ENCODE data around the gene TMC3.
A peak's percentile ranks its signal among the peaks of the same experiment; 100 is the strongest.

The TMC3 gene

GRCh38 chr15:81297603-81298575 is 76.1 kb downstream of the TMC3 start:
- Mint-ChIP-seq H3K4me3 (peak overlapping the region; percentile 98), H3K36me3 (ENCODE audit: low read depth) (peaks cover 61% of the 10 kb centered on the region), H3K9me3 (no peaks in the 10 kb centered on the region), H3K27ac (peak overlapping the region; percentile 94), H3K27me3 (ENCODE audit: low read depth) (no peaks in the 10 kb centered on the region), H3K4me1 (ENCODE audit: low read depth) (peaks cover 63% of the 10 kb centered on the region)

GRCh38 chr15:81297147-81297572 is 76.9 kb downstream of the TMC3 start:
- peak overlapping the region; percentile 98 for H3K4me3 Mint-ChIP-seq
- H3K4me1 Mint-ChIP-seq (ENCODE audit: low read depth) = peaks cover 63% of the 10 kb centered on the region
- no peaks in the 10 kb centered on the region for H3K9me3 Mint-ChIP-seq
- H3K36me3 Mint-ChIP-seq (ENCODE audit: low read depth) = peaks cover 54% of the 10 kb centered on the region
- peak overlapping the region; percentile 94 for H3K27ac Mint-ChIP-seq
- H3K27me3 Mint-ChIP-seq (ENCODE audit: low read depth) = no peaks in the 10 kb centered on the region

GRCh38 chr15:81296673-81297072 is 77.3 kb downstream of the TMC3 start:
- H3K4me3 Mint-ChIP-seq = peak overlapping the region; percentile 98
- H3K27me3 Mint-ChIP-seq (ENCODE audit: low read depth) = no peaks in the 10 kb centered on the region
- H3K27ac Mint-ChIP-seq = peak overlapping the region; percentile 94
- H3K4me1 Mint-ChIP-seq (ENCODE audit: low read depth) = peaks cover 61% of the 10 kb centered on the region
- H3K36me3 Mint-ChIP-seq (ENCODE audit: low read depth) = peaks cover 49% of the 10 kb centered on the region
- H3K9me3 Mint-ChIP-seq = no peaks in the 10 kb centered on the region

- H3K4me1 Mint-ChIP-seq (ENCODE audit: low read depth) = peaks cover 61% of the 10 kb centered on the region
- H3K4me3 Mint-ChIP-seq = peak overlapping the region; percentile 98
- H3K27me3 Mint-ChIP-seq (ENCODE audit: low read depth) = no peaks in the 10 kb centered on the region
- H3K27ac Mint-ChIP-seq = peak overlapping the region; percentile 94
- H3K36me3 Mint-ChIP-seq (ENCODE audit: low read depth) = peaks cover 44% of the 10 kb centered on the region
- no peaks in the 10 kb centered on the region for H3K9me3 Mint-ChIP-seq
These were observed 77.8 kb downstream of the TMC3 start for GRCh38 chr15:81296186-81296585.

- Mint-ChIP-seq H3K4me1 (ENCODE audit: low read depth) (peaks cover 61% of the 10 kb centered on the region), H3K27me3 (ENCODE audit: low read depth) (no peaks in the 10 kb centered on the region), H3K27ac (peak overlapping the region; percentile 94), H3K36me3 (ENCODE audit: low read depth) (peaks cover 38% of the 10 kb centered on the region), H3K9me3 (no peaks in the 10 kb centered on the region), H3K4me3 (peak overlapping the region; percentile 98)
These were observed 78.4 kb downstream of the TMC3 start for GRCh38 chr15:81295486-81296121.

GRCh38 chr15:81294516-81294880 is 79.5 kb downstream of the TMC3 start:
- Mint-ChIP-seq H3K36me3 (ENCODE audit: low read depth) (peaks cover 27% of the 10 kb centered on the region), H3K9me3 (no peaks in the 10 kb centered on the region), H3K4me1 (ENCODE audit: low read depth) (peaks cover 64% of the 10 kb centered on the region), H3K27ac (peak overlapping the region; percentile 94), H3K4me3 (peak overlapping the region; percentile 98), H3K27me3 (ENCODE audit: low read depth) (no peaks in the 10 kb centered on the region)

- H3K27me3 Mint-ChIP-seq (ENCODE audit: low read depth) = no peaks in the 10 kb centered on the region
- H3K9me3 Mint-ChIP-seq = no peaks in the 10 kb centered on the region
- H3K36me3 Mint-ChIP-seq (ENCODE audit: low read depth) = peaks cover 22% of the 10 kb centered on the region
- H3K27ac Mint-ChIP-seq = peak overlapping the region; percentile 94
- H3K4me1 Mint-ChIP-seq (ENCODE audit: low read depth) = peaks cover 62% of the 10 kb centered on the region
- peak overlapping the region; percentile 98 for H3K4me3 Mint-ChIP-seq
These were observed 80.1 kb downstream of the TMC3 start for GRCh38 chr15:81293728-81294515.

GRCh38 chr15:81292523-81293001 is 81.5 kb downstream of the TMC3 start:
- no peaks in the 10 kb centered on the region for H3K9me3 Mint-ChIP-seq

GRCh38 chr15:81291916-81292522 is 82.0 kb downstream of the TMC3 start:
- H3K9me3 Mint-ChIP-seq = peaks cover 2% of the 10 kb centered on the region
- H3K36me3 Mint-ChIP-seq (ENCODE audit: low read depth) = peaks cover 6% of the 10 kb centered on the region
- H3K4me1 Mint-ChIP-seq (ENCODE audit: low read depth) = peaks cover 57% of the 10 kb centered on the region
- H3K4me3 Mint-ChIP-seq = peak overlapping the region; percentile 98
- peak overlapping the region; percentile 94 for H3K27ac Mint-ChIP-seq
- no peaks in the 10 kb centered on the region for H3K27me3 Mint-ChIP-seq (ENCODE audit: low read depth)

More at GRCh38 chr15:81292523-81293001, 81.5 kb downstream of the TMC3 start:
- Mint-ChIP-seq H3K27me3 (ENCODE audit: low read depth) (no peaks in the 10 kb centered on the region), H3K36me3 (ENCODE audit: low read depth) (peaks cover 9% of the 10 kb centered on the region), H3K4me1 (ENCODE audit: low read depth) (peaks cover 56% of the 10 kb centered on the region), H3K4me3 (peak overlapping the region; percentile 98), H3K27ac (peak overlapping the region; percentile 94)

- Mint-ChIP-seq H3K4me1 (ENCODE audit: low read depth) (peaks cover 63% of the 10 kb centered on the region), H3K27me3 (ENCODE audit: low read depth) (no peaks in the 10 kb centered on the region), H3K27ac (no peak overlapping the region), H3K36me3 (ENCODE audit: low read depth) (peaks cover 3% of the 10 kb centered on the region), H3K4me3 (no peak overlapping the region), H3K9me3 (peaks cover 4% of the 10 kb centered on the region)
These were observed 84.1 kb downstream of the TMC3 start for GRCh38 chr15:81289910-81290309.

GRCh38 chr15:81288616-81289015 is 85.4 kb downstream of the TMC3 start:
- Mint-ChIP-seq H3K4me1 (ENCODE audit: low read depth) (peaks cover 54% of the 10 kb centered on the region), H3K36me3 (ENCODE audit: low read depth) (peaks cover 3% of the 10 kb centered on the region), H3K27ac (no peak overlapping the region), H3K4me3 (no peak overlapping the region), H3K9me3 (peaks cover 4% of the 10 kb centered on the region), H3K27me3 (ENCODE audit: low read depth) (no peaks in the 10 kb centered on the region)

GRCh38 chr15:81288040-81288439 is 86.0 kb downstream of the TMC3 start:
- Mint-ChIP-seq H3K27me3 (ENCODE audit: low read depth) (no peaks in the 10 kb centered on the region), H3K4me3 (no peak overlapping the region), H3K9me3 (peaks cover 4% of the 10 kb centered on the region), H3K4me1 (ENCODE audit: low read depth) (peaks cover 50% of the 10 kb centered on the region), H3K36me3 (ENCODE audit: low read depth) (peaks cover 3% of the 10 kb centered on the region), H3K27ac (no peak overlapping the region)

GRCh38 chr15:81286621-81287121 is 87.3 kb downstream of the TMC3 start:
- Mint-ChIP-seq H3K36me3 (ENCODE audit: low read depth) (peaks cover 3% of the 10 kb centered on the region), H3K4me3 (peak overlapping the region; percentile 59), H3K4me1 (ENCODE audit: low read depth) (peaks cover 44% of the 10 kb centered on the region), H3K27ac (peak overlapping the region; percentile 78), H3K9me3 (peaks cover 4% of the 10 kb centered on the region), H3K27me3 (ENCODE audit: low read depth) (no peaks in the 10 kb centered on the region)

GRCh38 chr15:81285461-81285860 is 88.6 kb downstream of the TMC3 start:
- Mint-ChIP-seq H3K27me3 (ENCODE audit: low read depth) (no peaks in the 10 kb centered on the region), H3K27ac (no peak overlapping the region), H3K4me3 (no peak overlapping the region), H3K36me3 (ENCODE audit: low read depth) (peaks cover 3% of the 10 kb centered on the region), H3K9me3 (peaks cover 4% of the 10 kb centered on the region), H3K4me1 (ENCODE audit: low read depth) (peaks cover 40% of the 10 kb centered on the region)
